Posterior cingulate gyrus (tissue), 11 donors: ENCODE measurements around the gene NXT1.

Experiments
- DNase-seq, 10 donors: peaks; one replicate each; pipeline versions ENCODE4 v3.0.0 to v3.0.0-alpha.2; 2020 to 2021; ENCODE audit warnings: mixed read lengths in 3 of 10
- intact Hi-C: fragments of 100-400 bp; cut with DNase I; formaldehyde crosslinking; loops from one replicate; pipeline ENCODE4 v1.15.1; 2023

The NXT1 gene

GRCh38 chr20:23357767-23358562 lies 7.4 kb downstream of the NXT1 start:
- intact Hi-C loops, result loop anchor here (1.0 kb wide), 1 partner anchor 8 kb away; the partner anchor contains the start of gene NXT1
- peak; percentile 98 to 100 (median 100) for DNase-seq

- intact Hi-C loops, result loop anchor here (1.0 kb wide), 1 partner anchor 8 kb away; the partner anchor contains the start of gene NXT1
- no peak for DNase-seq
Observed at GRCh38 chr20:23358563-23358906, 7.9 kb downstream of the NXT1 start.

GRCh38 chr20:23358923-23359593 lies 8.5 kb downstream of the NXT1 start:
- no peak for DNase-seq
- intact Hi-C loops, result loop anchor here (1.0 kb wide), 1 partner anchor 9 kb away; the partner anchor contains the start of gene NXT1

- intact Hi-C loops, result no loop called here
- no peak for DNase-seq
Observed at GRCh38 chr20:23360531-23360930, 9.9 kb downstream of the NXT1 start.

GRCh38 chr20:23361119-23361475 lies 10.5 kb downstream of the NXT1 start:
- intact Hi-C loops, result loop anchor here (1.0 kb wide), 1 partner anchor 60 kb away; the partner anchor contains the start of gene NAPB
- no peak for DNase-seq

DNA sequence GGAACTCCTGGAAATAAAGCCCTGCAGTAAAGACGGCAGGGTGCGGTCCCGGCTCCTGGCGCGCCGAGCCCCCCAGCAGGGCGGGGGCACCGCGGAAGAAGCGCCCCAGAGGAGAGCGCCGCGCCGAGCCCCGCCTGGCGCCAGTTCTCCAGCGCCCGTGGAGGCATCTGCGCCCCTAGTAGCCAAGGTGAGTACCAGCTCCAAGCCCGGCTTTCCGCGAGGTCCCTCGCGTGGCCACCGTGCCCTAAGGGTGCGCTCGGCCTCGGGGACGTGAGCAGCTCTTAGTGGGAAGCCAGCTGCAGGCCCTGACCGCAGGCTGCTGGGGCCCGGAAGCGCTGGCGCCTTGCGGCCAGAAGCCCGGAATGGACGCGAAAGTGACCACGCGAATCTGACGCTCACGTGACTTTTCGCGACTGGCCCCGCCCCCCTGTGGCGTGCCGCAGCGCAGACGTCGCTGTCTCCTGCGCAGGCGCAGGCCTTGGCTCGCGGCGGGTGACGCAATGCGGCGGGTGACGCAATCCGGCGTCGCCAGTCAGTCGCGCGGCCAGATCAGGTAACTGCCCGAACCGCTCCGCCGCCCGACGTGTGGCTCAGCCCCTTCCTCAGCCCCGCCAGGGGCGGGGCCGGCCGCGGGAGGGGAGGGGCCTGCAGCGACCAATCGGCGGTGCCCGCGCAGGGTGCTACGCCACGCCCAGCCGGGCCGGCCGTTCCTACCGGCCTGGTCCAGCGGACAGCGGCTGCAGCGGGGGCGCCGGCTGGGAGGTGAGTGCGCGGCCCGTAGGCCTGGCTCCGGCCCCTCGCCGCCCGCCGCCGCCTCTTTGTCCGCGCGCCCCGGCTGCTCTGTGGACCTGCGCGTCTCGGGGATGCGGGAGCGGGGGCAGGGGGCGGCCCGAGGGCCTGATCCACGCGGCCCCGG lies 11.1 kb downstream of the NXT1 start, which contains the start of gene GZF1:
GZF1 (plus strand) TSS at position 707 of the 916 bp plus-strand sequence. CDS start 2,202 bp downstream, outside the sequence.
- intact Hi-C loops, result loop anchor here (1.0 kb wide), 1 partner anchor 60 kb away; the partner anchor contains the start of gene NAPB
- peak; percentile 96 to 100 (median 97) for DNase-seq

DNA sequence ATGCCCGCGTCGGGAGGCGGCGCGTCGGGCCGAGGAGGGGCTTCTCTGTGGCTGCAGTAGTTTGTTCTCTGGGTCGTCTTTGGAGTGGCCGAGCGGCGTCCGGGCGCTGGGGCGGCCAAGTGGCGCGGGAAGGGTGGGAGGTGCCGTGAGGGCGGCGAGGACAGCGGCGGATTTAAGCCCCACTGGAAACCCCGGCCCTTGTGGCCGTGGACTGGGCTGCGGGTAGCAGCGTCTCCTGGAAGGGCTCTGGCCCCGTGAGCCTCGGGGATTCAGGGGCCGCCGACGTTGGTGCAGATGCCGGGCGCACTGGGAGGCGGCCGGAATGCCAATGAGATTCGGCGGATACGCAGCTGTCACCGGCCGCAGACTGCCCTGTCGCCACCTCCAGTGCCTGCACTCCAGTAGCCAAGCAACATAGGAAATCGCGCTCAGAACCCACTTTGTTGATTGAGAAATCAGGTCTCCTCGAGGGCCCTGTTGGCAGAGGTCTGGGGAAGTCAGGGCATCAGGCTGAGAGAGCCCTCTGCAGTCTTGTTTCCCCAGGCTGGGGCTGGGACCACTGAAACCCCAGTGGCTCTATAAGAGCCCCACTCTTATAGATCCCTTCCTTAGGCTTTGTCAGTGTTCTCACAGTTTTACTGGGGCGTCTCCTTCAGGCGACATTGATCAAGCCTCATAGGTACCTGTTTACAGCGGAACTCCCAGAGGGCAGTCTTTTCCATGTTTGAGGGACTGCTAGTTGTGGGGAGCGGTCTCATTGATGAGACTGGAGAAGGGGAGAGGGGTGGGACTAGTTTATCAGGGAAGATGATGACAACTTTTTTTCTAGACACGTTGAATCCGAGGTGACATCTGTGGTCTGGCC lies 12.0 kb downstream of the NXT1 start:
- DNase-seq, result peak in 7 of 10 donors; percentile 30 to 87 (median 37)
- intact Hi-C loops, result no loop called here

DNA sequence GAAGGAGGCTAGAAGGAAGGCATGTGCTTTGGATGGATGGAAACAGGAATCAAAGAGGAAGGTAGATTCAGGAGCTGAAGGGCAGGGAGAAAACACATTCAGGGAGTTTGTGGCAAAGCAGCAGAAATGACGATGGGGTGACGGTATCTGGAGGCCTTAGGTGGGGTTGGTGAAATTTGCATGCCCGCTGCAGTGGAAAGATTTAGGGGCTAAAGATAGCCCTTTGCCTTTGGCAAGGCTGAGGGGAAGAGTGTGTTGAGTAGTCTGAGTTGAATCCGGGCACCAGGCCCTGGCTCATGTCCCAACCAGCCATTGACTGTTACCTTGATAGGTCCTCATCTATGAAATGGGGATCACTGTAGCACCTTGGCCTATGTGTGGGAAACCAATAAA lies 12.7 kb downstream of the NXT1 start:
- intact Hi-C loops, result no loop called here
- no peak for DNase-seq

DNA sequence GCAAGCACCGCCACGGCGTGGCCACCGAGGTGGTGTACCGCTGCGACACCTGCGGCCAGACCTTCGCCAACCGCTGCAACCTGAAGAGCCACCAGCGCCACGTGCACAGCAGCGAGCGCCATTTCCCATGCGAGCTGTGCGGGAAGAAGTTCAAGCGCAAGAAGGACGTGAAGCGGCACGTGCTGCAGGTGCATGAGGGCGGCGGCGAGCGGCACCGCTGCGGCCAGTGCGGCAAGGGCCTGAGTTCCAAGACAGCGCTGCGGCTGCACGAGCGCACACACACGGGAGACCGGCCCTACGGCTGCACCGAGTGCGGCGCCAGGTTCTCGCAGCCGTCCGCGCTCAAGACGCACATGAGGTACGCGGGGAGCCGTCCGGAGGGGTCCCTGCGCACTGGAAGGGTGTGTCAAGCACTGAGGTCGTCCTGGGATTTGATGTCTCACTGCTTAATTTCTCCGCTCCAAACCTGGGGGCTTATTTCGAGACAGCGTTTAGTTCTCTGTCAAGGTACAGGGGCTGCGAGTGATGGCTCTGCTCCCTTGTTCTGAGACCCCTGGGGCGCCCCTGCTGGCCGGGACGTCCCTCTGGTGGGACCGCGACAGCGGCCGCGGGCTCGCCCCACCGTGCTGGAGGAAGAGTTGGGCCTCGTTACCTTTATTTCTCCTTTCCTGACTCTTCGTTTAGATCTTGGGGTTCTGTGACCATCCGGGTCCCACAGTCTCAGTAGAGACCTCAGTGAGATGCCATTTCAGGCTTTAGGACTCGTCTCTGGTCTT lies 15.0 kb downstream of the NXT1 start:
- intact Hi-C loops, result no loop called here
- DNase-seq, result peak in 1 of 10 donors; percentile 76

- DNase-seq, result no peak
- intact Hi-C loops, result no loop called here
Observed at GRCh38 chr20:23366384-23366783, 15.8 kb downstream of the NXT1 start.

DNA sequence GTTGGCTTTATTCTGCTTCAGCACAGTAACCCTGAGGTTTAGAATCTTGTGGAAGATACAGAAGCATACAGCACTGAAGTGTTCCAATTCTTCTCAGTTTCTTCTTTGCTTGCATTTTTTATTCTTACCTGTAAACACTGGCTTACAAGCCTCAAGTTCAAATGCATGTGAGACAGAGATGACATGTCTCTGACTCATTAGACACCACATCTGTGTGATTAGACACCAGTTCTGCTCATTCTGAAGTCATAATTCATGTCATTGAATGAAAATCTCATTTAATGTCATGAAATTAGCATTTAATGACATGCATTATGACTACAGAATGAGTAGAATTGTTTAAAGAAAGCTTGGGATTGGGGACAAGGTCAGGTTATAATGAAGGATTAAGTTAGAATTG lies 17.2 kb downstream of the NXT1 start:
- no peak for DNase-seq
- intact Hi-C loops, result no loop called here

DNA sequence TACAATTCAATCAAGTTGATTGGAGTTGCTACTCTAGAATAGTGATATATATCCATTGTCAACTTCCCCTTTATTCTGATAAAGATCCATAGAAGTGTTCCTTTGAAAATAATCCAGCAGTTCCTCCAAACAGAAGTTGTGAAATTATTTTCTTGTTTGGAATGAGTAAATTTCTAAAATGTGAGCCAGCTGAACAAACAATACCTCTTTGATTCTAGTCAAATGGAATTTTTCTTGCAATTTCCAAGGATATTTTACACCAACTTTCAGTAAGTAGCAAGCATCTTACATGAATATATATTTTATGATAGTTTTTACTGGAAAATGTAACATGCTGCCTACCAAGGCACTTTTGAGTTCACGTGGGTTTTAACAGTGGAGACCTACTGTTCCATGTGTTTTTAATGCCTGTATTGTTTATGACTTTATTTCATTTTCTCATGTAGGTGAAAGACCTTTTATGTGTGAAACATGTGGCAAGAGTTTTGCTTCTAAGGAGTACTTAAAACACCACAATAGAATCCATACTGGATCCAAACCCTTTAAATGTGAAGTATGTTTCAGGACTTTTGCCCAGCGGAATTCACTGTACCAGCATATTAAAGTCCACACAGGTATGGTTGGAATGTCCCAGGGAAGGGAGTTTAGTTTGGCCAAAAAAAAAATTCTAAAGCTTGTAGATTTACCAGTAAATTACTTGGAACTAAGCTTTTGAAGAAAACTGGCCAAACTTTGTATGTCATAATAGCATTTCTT lies 17.9 kb downstream of the NXT1 start:
- intact Hi-C loops, result no loop called here
- DNase-seq, result no peak

DNA sequence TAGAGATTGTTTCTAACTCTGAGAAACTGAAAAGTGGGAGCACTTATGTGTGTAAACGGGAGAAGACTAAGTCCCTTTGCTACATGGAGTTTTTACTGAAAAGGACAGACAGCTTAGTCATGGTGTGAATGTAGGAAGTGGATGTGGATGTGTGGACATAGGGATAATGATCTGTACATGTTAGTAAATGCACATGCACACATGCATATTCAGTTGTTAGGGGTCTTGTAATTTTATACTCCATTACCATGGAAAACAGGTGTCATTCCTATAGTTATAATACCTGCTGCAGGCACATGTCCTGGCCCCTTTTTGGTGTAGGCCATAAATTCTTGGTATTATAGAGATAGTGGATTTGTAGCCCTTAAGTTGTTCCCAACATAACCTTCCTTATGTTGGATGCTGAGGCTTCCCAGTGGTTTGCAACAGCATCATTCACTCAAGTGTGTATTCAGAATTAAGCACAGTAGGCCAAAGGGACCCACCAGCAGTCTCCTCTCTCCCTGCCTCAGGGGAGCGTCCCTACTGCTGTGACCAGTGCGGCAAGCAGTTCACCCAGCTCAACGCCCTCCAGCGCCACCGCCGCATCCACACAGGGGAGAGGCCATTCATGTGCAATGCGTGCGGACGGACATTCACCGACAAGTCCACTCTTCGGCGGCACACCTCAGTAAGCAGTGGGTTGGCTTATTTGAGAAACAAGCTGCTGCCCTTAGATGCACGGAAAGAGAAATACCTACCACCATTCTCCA lies 18.7 kb downstream of the NXT1 start:
- DNase-seq, result no peak
- intact Hi-C loops, result no loop called here

GRCh38 chr20:23370274-23370673 lies 19.7 kb downstream of the NXT1 start:
- intact Hi-C loops, result no loop called here
- DNase-seq, result no peak

DNA sequence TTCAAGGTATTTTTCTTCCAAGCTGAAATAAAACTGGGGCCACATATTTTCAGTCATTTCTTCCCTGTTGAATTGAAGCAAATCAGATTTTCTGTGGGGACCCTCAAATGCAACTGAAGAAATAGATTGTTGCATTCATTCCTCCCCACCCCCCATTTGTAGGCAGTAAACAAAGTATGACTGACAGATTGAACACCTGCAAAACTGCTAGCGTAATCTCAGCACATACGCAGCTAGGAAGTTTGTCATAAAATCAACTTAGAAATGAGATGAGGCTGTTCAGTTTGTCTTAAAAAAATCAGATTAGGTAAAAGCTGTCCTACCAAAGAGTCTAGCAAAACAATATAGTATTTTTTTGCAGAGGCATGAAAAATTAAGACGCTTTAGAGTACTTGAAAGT lies 20.3 kb downstream of the NXT1 start:
- intact Hi-C loops, result no loop called here
- no peak for DNase-seq

GRCh38 chr20:23371496-23371895 lies 20.9 kb downstream of the NXT1 start:
- intact Hi-C loops, result no loop called here
- DNase-seq, result no peak

GRCh38 chr20:23374441-23374840 lies 23.9 kb downstream of the NXT1 start:
- intact Hi-C loops, result no loop called here
- no peak for DNase-seq

DNA sequence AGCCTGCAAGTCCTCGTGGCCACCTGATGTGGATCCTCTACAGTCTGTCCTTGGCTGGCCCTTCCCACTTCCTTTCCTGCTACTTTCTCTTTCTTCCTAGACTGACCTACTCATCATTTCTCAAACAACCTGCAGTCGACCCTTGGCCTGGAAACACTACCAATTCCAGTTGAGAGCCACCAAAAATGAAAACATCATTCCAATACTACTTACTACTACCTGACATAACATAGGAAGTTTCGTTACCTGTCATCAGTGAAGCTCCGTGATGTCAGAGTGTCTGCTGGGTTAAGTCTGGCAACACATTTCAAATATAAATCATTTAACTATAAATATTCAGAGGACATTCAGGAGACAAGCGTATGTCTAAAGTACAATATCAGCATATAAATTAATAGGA lies 25.2 kb downstream of the NXT1 start:
- intact Hi-C loops, result no loop called here
- DNase-seq, result no peak
